Keratinocyte (primary cell): ENCODE measurements around the gene PSMG1. TPM values are rescaled to one million over a fixed set of nuclear protein-coding genes. Genes with fewer than 3 reads are reported as not detected.

Experiments
- DNase-seq: peaks from one replicate; pipeline ENCODE4 v3.0.0-alpha.2; 2011; ENCODE audit warnings: low read depth, missing footprints, low spot score
- FAIRE-seq: peaks from 2 replicates; lab custom pipeline; 2011; peaks lifted over from hg19 to GRCh38; lab: Jason Lieb, UNC
- H2AFZ ChIP-seq: 2 replicates; pipeline ENCODE4 v1.6.0; 2012; ENCODE audit warnings: low read length, control low read depth, inconsistent platforms; ENCODE audit not compliant: control insufficient read depth
- H3K27ac ChIP-seq: 2 replicates; pipeline ENCODE4 v1.5.1; 2011; ENCODE audit warnings: low read length; ENCODE audit not compliant: control insufficient read depth, insufficient read depth
- H3K27me3 ChIP-seq: 3 replicates; pipeline ENCODE4 v1.6.0; 2011; ENCODE audit warnings: low read length; ENCODE audit not compliant: control insufficient read depth, insufficient read depth; ENCODE audit errors: extremely low read depth
- H3K36me3 ChIP-seq, 2 experiments: 2 replicates in 1 of 2; 3 replicates in 1 of 2; pipeline ENCODE4 v1.5.1; 2011; ENCODE audit warnings: low read length in 2 of 2, mild to moderate bottlenecking in 1 of 2; ENCODE audit not compliant: control insufficient read depth in 2 of 2, insufficient read depth in 2 of 2; ENCODE audit errors: extremely low read depth in 1 of 2
- H3K4me1 ChIP-seq: 3 replicates; pipeline ENCODE4 v1.5.1; 2011; ENCODE audit warnings: low read length; ENCODE audit not compliant: control insufficient read depth, insufficient read depth; ENCODE audit errors: extremely low read depth
- H3K4me2 ChIP-seq: 3 replicates; pipeline ENCODE4 v1.6.0; 2011; ENCODE audit warnings: low read depth, low read length; ENCODE audit not compliant: control insufficient read depth, insufficient read depth; ENCODE audit errors: extremely low read depth
- H3K4me3 ChIP-seq, 3 experiments: fragments of 200-600 bp in 1 of 3; sonication (generic) in 1 of 3; 2 replicates in 2 of 3; 3 replicates in 1 of 3; pipeline ENCODE4 v1.5.1; 2011 to 2016; ENCODE audit warnings: low read length in 3 of 3, mild to moderate bottlenecking in 3 of 3, control low read depth in 2 of 3, inconsistent platforms in 1 of 3, low read depth in 1 of 3, mixed read lengths in 1 of 3, mixed run types in 1 of 3, moderate library complexity in 1 of 3; ENCODE audit not compliant: control insufficient read depth in 2 of 3, insufficient read depth in 2 of 3; ENCODE audit errors: extremely low read depth in 1 of 3
- H3K79me2 ChIP-seq: 2 replicates; pipeline ENCODE4 v1.6.0; 2012; ENCODE audit warnings: low read length; ENCODE audit not compliant: control insufficient read depth, insufficient read depth
- H3K9ac ChIP-seq: 3 replicates; pipeline ENCODE4 v1.6.0; 2011; ENCODE audit warnings: low read length; ENCODE audit not compliant: control insufficient read depth, insufficient read depth; ENCODE audit errors: extremely low read depth
- H3K9me1 ChIP-seq: 3 replicates; pipeline ENCODE4 v1.6.0; 2011; ENCODE audit warnings: low read length; ENCODE audit not compliant: control insufficient read depth, insufficient read depth; ENCODE audit errors: extremely low read depth
- H3K9me3 ChIP-seq: 2 replicates; pipeline ENCODE4 v1.5.1; 2012; ENCODE audit warnings: low read depth, low read length; ENCODE audit not compliant: control insufficient read depth
- H4K20me1 ChIP-seq: 3 replicates; pipeline ENCODE4 v1.6.0; 2011; ENCODE audit warnings: low read length; ENCODE audit not compliant: control insufficient read depth, insufficient read depth; ENCODE audit errors: extremely low read depth
- EZH2 ChIP-seq: IDR thresholded peaks from one replicate; pipeline ENCODE4 v1.6.1; 2012; ENCODE audit warnings: inconsistent platforms, mild to moderate bottlenecking, low read length, moderate library complexity
- dilution Hi-C: fragments of 300-500 bp; cut with MboI; formaldehyde crosslinking; loops from one replicate; pipeline ENCODE4 v1.7.0; 2020; ENCODE audit warnings: low sequenced_read_pairs; ENCODE audit not compliant: extremely low pct_ligation_motif_present
- polyA plus RNA-seq, 5 experiments: library from polyadenylated mRNA; depleted of rRNA in 3 of 5; stranded (reverse) in 3 of 5; stranded (forward) in 1 of 5; unstranded in 1 of 5; fragments of >200 nt; gene quantifications; 1 replicate in 1 of 5; 2 replicates in 3 of 5; 3 replicates in 1 of 5; pipeline versions ENCODE4 v1.2.1 to v1.2.3, GENCODE V29; 2011 to 2012; ENCODE audit warnings: missing spikeins in 2 of 5, low read depth in 1 of 5, low replicate concordance in 1 of 5
- TF ChIP-seq, protein P1 (sequence below), 3 experiments: IDR thresholded peaks in 1 of 3; conservative IDR thresholded peaks in 1 of 3; optimal IDR thresholded peaks in 1 of 3; 2 replicates in 2 of 3; 3 replicates in 1 of 3; pipeline versions ENCODE3 to v1.5.1; 2011; ENCODE audit warnings: low read length in 3 of 3, mild to moderate bottlenecking in 3 of 3, moderate library complexity in 2 of 3, control low read depth in 1 of 3, inconsistent platforms in 1 of 3; ENCODE audit not compliant: insufficient read depth in 2 of 3; ENCODE audit errors: extremely low read depth in 1 of 3

The PSMG1 gene
- polyA plus RNA-seq, 1 donor (not counting 4 experiments of a cell fraction or from before 2014, with no cell fraction given) = 91.8 TPM

DNA sequence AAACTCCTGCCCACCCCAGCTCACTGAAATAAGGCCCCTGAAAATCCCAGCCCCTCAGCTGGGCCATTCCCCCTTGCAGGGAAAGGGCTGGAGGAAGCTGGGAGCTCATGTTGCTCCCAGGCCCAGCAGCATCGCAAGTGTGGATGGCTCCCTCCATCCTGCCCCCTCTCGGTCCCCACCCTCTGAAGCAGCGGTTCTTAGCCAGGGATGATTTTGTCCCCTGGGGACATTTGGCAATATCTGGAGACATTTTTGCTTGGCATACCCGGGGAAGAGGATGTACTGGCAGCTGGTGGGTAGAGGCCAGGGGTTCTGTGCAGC, 56.8 kb downstream of the PSMG1 start:
- TF ChIP-seq EZH2 = no peak
- TF ChIP-seq, protein P1, sequence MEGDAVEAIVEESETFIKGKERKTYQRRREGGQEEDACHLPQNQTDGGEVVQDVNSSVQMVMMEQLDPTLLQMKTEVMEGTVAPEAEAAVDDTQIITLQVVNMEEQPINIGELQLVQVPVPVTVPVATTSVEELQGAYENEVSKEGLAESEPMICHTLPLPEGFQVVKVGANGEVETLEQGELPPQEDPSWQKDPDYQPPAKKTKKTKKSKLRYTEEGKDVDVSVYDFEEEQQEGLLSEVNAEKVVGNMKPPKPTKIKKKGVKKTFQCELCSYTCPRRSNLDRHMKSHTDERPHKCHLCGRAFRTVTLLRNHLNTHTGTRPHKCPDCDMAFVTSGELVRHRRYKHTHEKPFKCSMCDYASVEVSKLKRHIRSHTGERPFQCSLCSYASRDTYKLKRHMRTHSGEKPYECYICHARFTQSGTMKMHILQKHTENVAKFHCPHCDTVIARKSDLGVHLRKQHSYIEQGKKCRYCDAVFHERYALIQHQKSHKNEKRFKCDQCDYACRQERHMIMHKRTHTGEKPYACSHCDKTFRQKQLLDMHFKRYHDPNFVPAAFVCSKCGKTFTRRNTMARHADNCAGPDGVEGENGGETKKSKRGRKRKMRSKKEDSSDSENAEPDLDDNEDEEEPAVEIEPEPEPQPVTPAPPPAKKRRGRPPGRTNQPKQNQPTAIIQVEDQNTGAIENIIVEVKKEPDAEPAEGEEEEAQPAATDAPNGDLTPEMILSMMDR (optimal IDR thresholded peaks at IDR 0.05 in 1 of 3, IDR thresholded peaks at IDR 0.05 in 1 of 3, conservative IDR thresholded peaks at IDR 0.05 in 1 of 3; ENCODE audit: extremely low read depth in 1 of 3, insufficient read depth in 2 of 3, low read length in 3 of 3) = no peak
- Histone ChIP-seq H3K4me1 (no peaks in the 10 kb centered on the region), H4K20me1 (no peaks in the 10 kb centered on the region), H3K9me1 (no peaks in the 10 kb centered on the region), H3K36me3 (no peaks in the 10 kb centered on the region), H3K79me2 (no peaks in the 10 kb centered on the region), H3K27ac (no peak overlapping the region), H3K4me3 (no peak overlapping the region), H3K9ac (no peak overlapping the region), H3K27me3 (no peaks in the 10 kb centered on the region), H3K9me3 (peaks cover 2% of the 10 kb centered on the region), H3K4me2 (no peak overlapping the region), H2AFZ (no peak overlapping the region)
- DNase-seq (no peak), FAIRE-seq (no peak)
- dilution Hi-C loops = no loop called here

GRCh38 chr21:39125752-39126485, 57.3 kb downstream of the PSMG1 start:
- dilution Hi-C loops = no loop called here
- no peaks in the 10 kb centered on the region for H3K36me3 ChIP-seq
- no peak overlapping the region for H3K4me2 ChIP-seq
- H3K9ac ChIP-seq = no peak overlapping the region
- no peaks in the 10 kb centered on the region for H3K79me2 ChIP-seq
- FAIRE-seq (peak; percentile 60), DNase-seq (no peak)
- no peaks in the 10 kb centered on the region for H3K27me3 ChIP-seq
- H4K20me1 ChIP-seq = no peaks in the 10 kb centered on the region
- no peak for TF ChIP-seq EZH2
- TF ChIP-seq, protein P1 (optimal IDR thresholded peaks at IDR 0.05 in 1 of 3, IDR thresholded peaks at IDR 0.05 in 1 of 3, conservative IDR thresholded peaks at IDR 0.05 in 1 of 3; ENCODE audit: extremely low read depth in 1 of 3, insufficient read depth in 2 of 3, low read length in 3 of 3) = peak; percentile 73 to 78 (median 74)
- H3K9me1 ChIP-seq = no peaks in the 10 kb centered on the region
- no peaks in the 10 kb centered on the region for H3K4me1 ChIP-seq
- no peak overlapping the region for H3K27ac ChIP-seq
- no peak overlapping the region for H3K4me3 ChIP-seq
- peaks cover under 1% of the 10 kb centered on the region for H3K9me3 ChIP-seq
- no peak overlapping the region for H2AFZ ChIP-seq

Other genes with a start within 250 kb of the PSMG1 start
- gene BRWD1, start 130.2 kb upstream of the PSMG1 start, polyA plus RNA-seq = 8.2 to 15.1 TPM (median 11.3 TPM) in 3 replicates
- 110 to 245 TPM (median 142 TPM) in 3 replicates for gene HMGN1, start 165.6 kb upstream of the PSMG1 start, polyA plus RNA-seq